Esophagus muscularis mucosa (tissue), 3 donors: ENCODE data around the gene KLK13.

Source experiments
- CTCF ChIP-seq, 3 experiments: fragments of 200-600 bp in 2 of 3; fragments of 450-650 bp in 1 of 3; sonication (generic) in 2 of 3; IDR thresholded peaks; one replicate each; pipeline ENCODE4 v1.5.1; 2017 to 2019; ENCODE audit warnings: antibody characterized with exemption in 3 of 3, mild to moderate bottlenecking in 2 of 3, moderate library complexity in 1 of 3
- POLR2A ChIP-seq: fragments of 450-650 bp; IDR thresholded peaks from one replicate; pipeline ENCODE4 v1.6.1; 2017; ENCODE audit warnings: antibody characterized with exemption, moderate library complexity, mild to moderate bottlenecking, low read depth
- POLR2AphosphoS5 ChIP-seq, 2 donors: sonication (generic); formaldehyde crosslinking; IDR thresholded peaks; one replicate each; pipeline ENCODE4 v1.6.1; 2017; ENCODE audit warnings: antibody characterized with exemption in 2 of 2

GRCh38 chr19:51091126-51091525, 26.2 kb upstream of the KLK13 start:
- TF ChIP-seq CTCF (IDR thresholded peaks at IDR 0.05) (no peak), POLR2A (no peak), POLR2AphosphoS5 (IDR thresholded peaks at IDR 0.05) (no peak)
